PC-3 (cell line): ENCODE data around the gene ACADSB.

Experiments used
- EZH2 ChIP-seq: fragments of 300-600 bp; sonication (generic); IDR thresholded peaks from one replicate; pipeline ENCODE4 v1.6.1; 2017; ENCODE audit warnings: antibody characterized with exemption, mild to moderate bottlenecking, low read length; ENCODE audit not compliant: unreplicated experiment
- EZH2phosphoT487 ChIP-seq: fragments of 300-600 bp; sonication (generic); IDR thresholded peaks from 2 replicates; pipeline ENCODE4 v1.6.1; 2018; ENCODE audit warnings: mild to moderate bottlenecking, antibody characterized with exemption, low read length, borderline replicate concordance
- TF ChIP-seq, protein P1 (sequence below): fragments of 300-600 bp; sonication (generic); conservative IDR thresholded peaks from 2 replicates; pipeline ENCODE4 v1.5.1; 2017; ENCODE audit warnings: antibody characterized with exemption, low read depth, mild to moderate bottlenecking, low read length

DNA sequence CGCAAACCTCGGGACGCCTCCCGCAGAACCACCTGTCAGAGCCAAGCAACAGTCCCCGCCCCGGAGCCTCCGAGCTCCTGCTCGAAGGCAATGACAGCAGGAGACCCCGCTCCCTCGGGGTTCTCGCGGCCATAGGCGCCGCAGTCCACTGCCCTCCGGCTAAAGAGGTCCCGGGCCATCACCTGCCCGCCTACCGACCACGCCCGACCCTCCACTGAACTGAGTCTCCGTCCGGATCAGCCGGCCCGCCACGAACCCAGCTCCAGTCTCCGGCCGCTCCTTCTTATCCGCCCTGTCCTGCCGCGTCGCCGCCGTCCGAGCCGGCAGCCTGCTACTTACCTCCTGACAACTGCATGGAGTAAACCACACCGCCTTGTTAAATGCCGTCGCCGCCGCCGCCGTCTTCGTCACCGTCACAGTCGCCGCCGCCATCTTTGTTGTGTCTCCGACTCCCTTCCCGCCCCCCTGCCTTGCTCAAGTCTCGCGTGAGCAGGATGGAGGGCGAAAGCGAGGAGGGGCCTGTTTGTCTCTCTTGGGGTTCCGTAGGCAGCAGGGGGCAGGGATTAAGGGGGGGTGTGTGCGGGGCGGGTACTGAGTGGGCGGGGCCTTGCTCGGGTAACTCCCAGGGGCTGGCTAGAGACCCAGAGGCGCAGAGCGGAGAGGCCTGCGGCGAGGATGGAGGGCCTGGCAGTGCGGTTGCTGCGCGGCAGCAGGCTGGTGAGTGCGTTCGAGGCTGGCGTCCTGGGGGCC, at the start of gene ACADSB, which contains the start of gene IKZF5:
- TF ChIP-seq, protein P1, sequence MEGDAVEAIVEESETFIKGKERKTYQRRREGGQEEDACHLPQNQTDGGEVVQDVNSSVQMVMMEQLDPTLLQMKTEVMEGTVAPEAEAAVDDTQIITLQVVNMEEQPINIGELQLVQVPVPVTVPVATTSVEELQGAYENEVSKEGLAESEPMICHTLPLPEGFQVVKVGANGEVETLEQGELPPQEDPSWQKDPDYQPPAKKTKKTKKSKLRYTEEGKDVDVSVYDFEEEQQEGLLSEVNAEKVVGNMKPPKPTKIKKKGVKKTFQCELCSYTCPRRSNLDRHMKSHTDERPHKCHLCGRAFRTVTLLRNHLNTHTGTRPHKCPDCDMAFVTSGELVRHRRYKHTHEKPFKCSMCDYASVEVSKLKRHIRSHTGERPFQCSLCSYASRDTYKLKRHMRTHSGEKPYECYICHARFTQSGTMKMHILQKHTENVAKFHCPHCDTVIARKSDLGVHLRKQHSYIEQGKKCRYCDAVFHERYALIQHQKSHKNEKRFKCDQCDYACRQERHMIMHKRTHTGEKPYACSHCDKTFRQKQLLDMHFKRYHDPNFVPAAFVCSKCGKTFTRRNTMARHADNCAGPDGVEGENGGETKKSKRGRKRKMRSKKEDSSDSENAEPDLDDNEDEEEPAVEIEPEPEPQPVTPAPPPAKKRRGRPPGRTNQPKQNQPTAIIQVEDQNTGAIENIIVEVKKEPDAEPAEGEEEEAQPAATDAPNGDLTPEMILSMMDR, result no peak
- TF ChIP-seq EZH2 (no peak), EZH2phosphoT487 (no peak)
